GM19238 (cell line): ENCODE data around the gene PLCG2.
A peak's percentile ranks its signal among the peaks of the same experiment; 100 is the strongest.
"Not testable (repeated sequence)": the region's sequence is repeated elsewhere in the genome, so short reads cannot be mapped to it uniquely, and the experiment has no call there.

ENCODE experiments used
- DNase-seq: peaks from one replicate; pipeline ENCODE4 v3.0.0; 2011; ENCODE audit warnings: low spot score; ENCODE audit not compliant: insufficient read length

Gene PLCG2

GRCh38 chr16:81778861-81779535 is at the start of gene PLCG2:
Gene PLCG2 (plus strand): TSS chr16:81779291. CDS start chr16:81785990, 6,699 bp downstream.
- peak; percentile 82 for DNase-seq

GRCh38 chr16:81729451-81729850 is 49.6 kb upstream of the PLCG2 start:
- DNase-seq = no peak

- DNase-seq = peak; percentile 63
These were observed 48.7 kb upstream of the PLCG2 start for GRCh38 chr16:81730090-81731051.

GRCh38 chr16:81731649-81732048 is 47.4 kb upstream of the PLCG2 start:
- no peak for DNase-seq

GRCh38 chr16:81732699-81733098 is 46.4 kb upstream of the PLCG2 start:
- DNase-seq = no peak

GRCh38 chr16:81733295-81733694 is 45.8 kb upstream of the PLCG2 start:
- no peak for DNase-seq

- DNase-seq = no peak
These were observed 44.3 kb upstream of the PLCG2 start for GRCh38 chr16:81734632-81735434.

- DNase-seq = peak; percentile 80
These were observed 41.1 kb upstream of the PLCG2 start for GRCh38 chr16:81737885-81738536.

GRCh38 chr16:81738783-81739496 is 40.2 kb upstream of the PLCG2 start:
- no peak for DNase-seq

- no peak for DNase-seq
These were observed 39.6 kb upstream of the PLCG2 start for GRCh38 chr16:81739503-81739902.

- no peak for DNase-seq
These were observed 38.9 kb upstream of the PLCG2 start for GRCh38 chr16:81740169-81740568.

GRCh38 chr16:81741430-81741770 is 37.7 kb upstream of the PLCG2 start:
- not testable (repeated sequence) for DNase-seq

GRCh38 chr16:81744385-81744784 is 34.7 kb upstream of the PLCG2 start:
- DNase-seq = no peak

- DNase-seq = no peak
These were observed 34.2 kb upstream of the PLCG2 start for GRCh38 chr16:81744911-81745310.

GRCh38 chr16:81745704-81746558 is 33.2 kb upstream of the PLCG2 start:
- peak; percentile 71 for DNase-seq

- DNase-seq = no peak
These were observed 32.5 kb upstream of the PLCG2 start for GRCh38 chr16:81746566-81746965.

GRCh38 chr16:81748476-81749198 is 30.5 kb upstream of the PLCG2 start:
- DNase-seq = no peak

GRCh38 chr16:81752225-81752875 is 26.7 kb upstream of the PLCG2 start:
- no peak for DNase-seq

- DNase-seq = no peak
These were observed 26.2 kb upstream of the PLCG2 start for GRCh38 chr16:81752876-81753227.
